HepG2 (cell line): ENCODE results near the gene DLX3. TPM values are rescaled to one million over a fixed set of nuclear protein-coding genes. Genes with fewer than 3 reads are reported as not detected.

Experiments
- ATAC-seq: fragments of 200-7000 bp; cut with Tn5 transposase; 3 replicates; pipeline ENCODE4 v1.9.1; 2020; ENCODE audit warnings: mild to moderate bottlenecking, moderate library complexity
- BruUV-seq: library from RNA; stranded (reverse); fragments of 400-500 nt; replicated peaks from 2 replicates; lab custom pipeline; 2021; lab: Mats Ljungman, UMichigan
- CTCF ChIA-PET: fragments of 300-600 bp; formaldehyde crosslinking; extraction: SDS; loops from one replicate; lab custom pipeline; 2021; ENCODE audit warnings: low total read pairs, inconsistent platforms, low intra/inter-chr PET ratio; lab: Yijun Ruan, JAX
- POLR2A ChIA-PET: fragments of 350-600 bp; sonication (Branson Sonifier 250); formaldehyde crosslinking; loops from one replicate; lab custom pipeline; 2020; ENCODE audit warnings: antibody characterized with exemption, inconsistent platforms; lab: Yijun Ruan, JAX
- DNase-seq: peaks from one replicate; pipeline ENCODE4 v3.0.0-alpha.2; 2015; ENCODE audit warnings: low spot score
- FAIRE-seq: peaks from 3 replicates; lab custom pipeline; 2011; peaks lifted over from hg19 to GRCh38; lab: Jason Lieb, UNC
- H2AFZ ChIP-seq: one replicate; pipeline ENCODE4 v1.6.1; 2011; ENCODE audit warnings: low read length, inconsistent platforms
- H3K27ac ChIP-seq: fragments of 300-600 bp; 3 replicates; pipeline ENCODE4 v1.8.0; 2011; ENCODE audit warnings: mixed run types, mild to moderate bottlenecking, mixed read lengths, low read length, inconsistent platforms; ENCODE audit not compliant: insufficient read depth; ENCODE audit errors: extremely low read length
- H3K27me3 ChIP-seq, 2 experiments: fragments of 200-600 bp in 1 of 2; 2 replicates in 1 of 2; 3 replicates in 1 of 2; pipeline versions ENCODE4 v1.6.0 to v1.8.0; 2011; ENCODE audit warnings: low read length in 2 of 2, mild to moderate bottlenecking in 2 of 2, moderate library complexity in 2 of 2, inconsistent platforms in 1 of 2; ENCODE audit not compliant: insufficient read depth in 2 of 2, control insufficient read depth in 1 of 2
- H3K36me3 ChIP-seq, 2 experiments: fragments of 200-600 bp in 1 of 2; replicated peaks in 1 of 2; 2 replicates in 1 of 2; 3 replicates in 1 of 2; pipeline versions ENCODE4 v1.5.1 to v1.8.0; 2011; ENCODE audit warnings: low read length in 2 of 2, inconsistent platforms in 1 of 2; ENCODE audit not compliant: insufficient read depth in 2 of 2, control insufficient read depth in 1 of 2
- H3K4me1 ChIP-seq: 2 replicates; pipeline ENCODE4 v1.5.1; 2012; ENCODE audit warnings: low read length, inconsistent platforms; ENCODE audit not compliant: insufficient read depth
- H3K4me2 ChIP-seq: 2 replicates; pipeline ENCODE4 v1.6.0; 2011; ENCODE audit warnings: low read depth, low read length, inconsistent platforms
- H3K4me3 ChIP-seq, 3 experiments: fragments of 200-600 bp in 1 of 3; sonication (generic), shearing (Covaris generic) in 1 of 3; replicated peaks in 1 of 3; 2 replicates each; pipeline ENCODE4 v1.5.1; 2011 to 2016; ENCODE audit warnings: low read length in 3 of 3, inconsistent platforms in 2 of 3, low read depth in 2 of 3, mild to moderate bottlenecking in 2 of 3, control low read depth in 1 of 3, mixed read lengths in 1 of 3; ENCODE audit not compliant: insufficient read depth in 1 of 3
- H3K79me2 ChIP-seq: one replicate; pipeline ENCODE4 v1.6.1; 2011; ENCODE audit warnings: low read length, inconsistent platforms; ENCODE audit not compliant: insufficient read depth
- H3K9ac ChIP-seq: 2 replicates; pipeline ENCODE4 v1.6.0; 2011; ENCODE audit warnings: mild to moderate bottlenecking, low read depth, low read length, inconsistent platforms; ENCODE audit not compliant: insufficient read depth
- H3K9me3 ChIP-seq: 2 replicates; pipeline ENCODE4 v1.5.1; 2012; ENCODE audit warnings: mild to moderate bottlenecking, low read length
- H4K20me1 ChIP-seq: 2 replicates; pipeline ENCODE4 v1.6.0; 2011; ENCODE audit warnings: inconsistent platforms, mild to moderate bottlenecking, low read length, moderate library complexity; ENCODE audit not compliant: insufficient read depth
- EZH2 ChIP-seq: conservative IDR thresholded peaks from 2 replicates; pipeline ENCODE4 v1.6.1; 2012; ENCODE audit warnings: mild to moderate bottlenecking, low read depth, low read length, moderate library complexity
- GABPB1 ChIP-seq: IDR thresholded peaks from 2 replicates; pipeline ENCODE4 v1.6.1; 2016; ENCODE audit warnings: mild to moderate bottlenecking, missing genetic modification reagents, moderate library complexity, missing compliant biosample characterization
- MTF2 ChIP-seq: sonication (generic); formaldehyde crosslinking; IDR thresholded peaks from 2 replicates; pipeline ENCODE4 v1.5.0; 2020; ENCODE audit warnings: missing genetic modification reagents, borderline replicate concordance
- SPEN ChIP-seq: sonication (generic); formaldehyde crosslinking; IDR thresholded peaks from 2 replicates; pipeline ENCODE4 v1.5.1; 2020; ENCODE audit warnings: low read depth, mild to moderate bottlenecking, missing genetic modification reagents
- YEATS4 ChIP-seq: sonication (generic); formaldehyde crosslinking; IDR thresholded peaks from 2 replicates; pipeline ENCODE4 v1.4.0; 2020; ENCODE audit warnings: missing genetic modification reagents, borderline replicate concordance
- ZNF121 ChIP-seq: sonication (generic); formaldehyde crosslinking; IDR thresholded peaks from 2 replicates; pipeline ENCODE4 v1.5.0; 2020; ENCODE audit warnings: mild to moderate bottlenecking, missing genetic modification reagents
- WGBS: methylation state at CpG from one replicate; pipeline ENCODE4 v1.1.6; 2017; ENCODE audit warnings: low lambda C conversion rate; 5-methylcytosine and 5-hydroxymethylcytosine counted together
- in situ Hi-C: cut with HindIII; loops from 2 replicates; pipeline ENCODE4 v1.10.0; 2017; ENCODE audit warnings: low pct_unique_long_range_greater_than_20kb; ENCODE audit not compliant: extremely low pct_ligation_motif_present
- intact Hi-C: fragments of 100-400 bp; cut with micrococcal nuclease; formaldehyde crosslinking; loops from one replicate; pipeline ENCODE4 v1.10.0; 2022; ENCODE audit not compliant: unreplicated experiment
- polyA plus RNA-seq, 8 experiments: library from polyadenylated mRNA; depleted of rRNA in 3 of 8; stranded (reverse) in 7 of 8; unstranded in 1 of 8; fragments of >200 nt; fragmentation: Illumina TruSeq in 4 of 8; extraction: Trizol in 4 of 8; gene quantifications; 2 replicates each; pipeline versions ENCODE4 v1.2.1 to v1.2.3, GENCODE V29; 2011 to 2016; ENCODE audit warnings: low read depth in 4 of 8, missing spikeins in 1 of 8, mixed read lengths in 1 of 8; ENCODE audit not compliant: insufficient read depth in 1 of 8
- total RNA-seq, 5 experiments: library from RNA; depleted of rRNA; stranded (reverse); fragments of >200 nt; fragmentation: Illumina TruSeq; extraction: Trizol; gene quantifications; 2 replicates each; pipeline ENCODE4 v1.2.3, GENCODE V29; 2016; ENCODE audit warnings: low read depth in 1 of 5
- TF ChIP-seq, protein P1 (sequence below): sonication (generic); formaldehyde crosslinking; IDR thresholded peaks from 2 replicates; pipeline ENCODE4 v1.4.0; 2020; ENCODE audit warnings: mild to moderate bottlenecking, missing genetic modification reagents, borderline replicate concordance
- TF ChIP-seq, protein P2 (sequence below): sonication (generic); formaldehyde crosslinking; IDR thresholded peaks from 2 replicates; pipeline ENCODE4 v1.4.0; 2020; ENCODE audit warnings: missing genetic modification reagents
- TF ChIP-seq, protein P3 (sequence below): sonication (generic); formaldehyde crosslinking; IDR thresholded peaks from 2 replicates; pipeline ENCODE4 v1.5.1; 2020; ENCODE audit warnings: missing genetic modification reagents, mild to moderate bottlenecking, borderline replicate concordance

The DLX3 gene
- total and polyA plus RNA-seq, 2 of the 13 experiments (the other 11 are each of a cell fraction or from before 2014, with no cell fraction given) = 0.03 TPM; not detected in 1

DNA sequence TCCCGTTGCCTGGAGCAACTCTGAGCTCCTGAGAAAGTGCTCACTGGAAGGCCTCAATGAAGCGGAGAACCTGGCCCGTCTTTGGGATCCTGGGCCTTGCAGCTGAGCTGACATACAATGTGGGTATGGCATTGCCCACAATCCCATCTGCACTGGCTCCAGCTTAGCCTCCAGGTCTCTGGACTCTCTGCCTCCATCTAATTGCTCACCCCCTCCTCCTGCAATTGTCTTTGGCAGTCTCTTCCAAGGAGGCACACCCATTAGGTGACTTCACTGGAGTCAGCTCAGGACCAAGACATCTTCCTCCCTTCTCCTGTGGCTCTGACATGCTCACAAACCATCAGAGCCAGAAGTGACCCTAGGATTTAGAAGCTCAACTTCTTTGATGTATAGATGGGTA lies 24.5 kb downstream of the DLX3 start (continued):
- TF ChIP-seq, protein P1, sequence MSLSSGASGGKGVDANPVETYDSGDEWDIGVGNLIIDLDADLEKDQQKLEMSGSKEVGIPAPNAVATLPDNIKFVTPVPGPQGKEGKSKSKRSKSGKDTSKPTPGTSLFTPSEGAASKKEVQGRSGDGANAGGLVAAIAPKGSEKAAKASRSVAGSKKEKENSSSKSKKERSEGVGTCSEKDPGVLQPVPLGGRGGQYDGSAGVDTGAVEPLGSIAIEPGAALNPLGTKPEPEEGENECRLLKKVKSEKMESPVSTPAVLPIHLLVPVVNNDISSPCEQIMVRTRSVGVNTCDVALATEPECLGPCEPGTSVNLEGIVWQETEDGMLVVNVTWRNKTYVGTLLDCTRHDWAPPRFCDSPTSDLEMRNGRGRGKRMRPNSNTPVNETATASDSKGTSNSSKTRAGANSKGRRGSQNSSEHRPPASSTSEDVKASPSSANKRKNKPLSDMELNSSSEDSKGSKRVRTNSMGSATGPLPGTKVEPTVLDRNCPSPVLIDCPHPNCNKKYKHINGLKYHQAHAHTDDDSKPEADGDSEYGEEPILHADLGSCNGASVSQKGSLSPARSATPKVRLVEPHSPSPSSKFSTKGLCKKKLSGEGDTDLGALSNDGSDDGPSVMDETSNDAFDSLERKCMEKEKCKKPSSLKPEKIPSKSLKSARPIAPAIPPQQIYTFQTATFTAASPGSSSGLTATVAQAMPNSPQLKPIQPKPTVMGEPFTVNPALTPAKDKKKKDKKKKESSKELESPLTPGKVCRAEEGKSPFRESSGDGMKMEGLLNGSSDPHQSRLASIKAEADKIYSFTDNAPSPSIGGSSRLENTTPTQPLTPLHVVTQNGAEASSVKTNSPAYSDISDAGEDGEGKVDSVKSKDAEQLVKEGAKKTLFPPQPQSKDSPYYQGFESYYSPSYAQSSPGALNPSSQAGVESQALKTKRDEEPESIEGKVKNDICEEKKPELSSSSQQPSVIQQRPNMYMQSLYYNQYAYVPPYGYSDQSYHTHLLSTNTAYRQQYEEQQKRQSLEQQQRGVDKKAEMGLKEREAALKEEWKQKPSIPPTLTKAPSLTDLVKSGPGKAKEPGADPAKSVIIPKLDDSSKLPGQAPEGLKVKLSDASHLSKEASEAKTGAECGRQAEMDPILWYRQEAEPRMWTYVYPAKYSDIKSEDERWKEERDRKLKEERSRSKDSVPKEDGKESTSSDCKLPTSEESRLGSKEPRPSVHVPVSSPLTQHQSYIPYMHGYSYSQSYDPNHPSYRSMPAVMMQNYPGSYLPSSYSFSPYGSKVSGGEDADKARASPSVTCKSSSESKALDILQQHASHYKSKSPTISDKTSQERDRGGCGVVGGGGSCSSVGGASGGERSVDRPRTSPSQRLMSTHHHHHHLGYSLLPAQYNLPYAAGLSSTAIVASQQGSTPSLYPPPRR = no peak
- TF ChIP-seq SPEN (no peak), MTF2 (0 out of 2 replicates have a peak, but pooled peaks have one; percentile 43), YEATS4 (CRISPR knock-in tag) (no peak)
- TF ChIP-seq, all 625 proteins: peak for 2

DNA sequence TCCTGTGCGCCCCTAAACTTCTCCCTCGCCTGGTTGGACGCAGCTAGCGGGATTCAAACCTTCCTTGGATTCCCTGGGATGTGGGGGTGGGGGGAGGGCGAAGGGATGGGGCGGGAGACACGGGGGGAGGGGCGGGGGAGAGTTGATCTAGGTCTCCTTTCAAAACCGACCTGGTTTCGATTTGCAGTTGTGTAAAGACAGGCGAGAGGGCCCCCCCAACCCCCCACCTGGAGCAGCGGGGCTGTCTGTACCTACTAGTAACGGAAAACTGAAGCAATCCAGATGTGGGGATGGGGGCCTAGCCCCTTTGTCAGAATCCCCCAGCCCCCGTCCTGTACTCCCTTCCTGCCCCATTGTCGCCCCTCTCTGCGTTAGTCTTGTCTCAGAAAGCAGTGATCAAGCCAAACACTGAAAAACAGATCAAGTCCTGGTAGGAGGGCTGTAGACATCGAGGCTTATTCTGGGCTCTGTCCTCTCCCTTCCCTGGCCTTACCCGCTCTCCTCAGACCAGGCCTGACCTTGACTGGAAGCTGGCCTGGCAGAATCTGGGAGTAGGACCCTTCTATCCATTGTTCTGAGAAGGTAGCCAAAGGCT lies 25.1 kb downstream of the DLX3 start:
- peaks cover 47% of the 10 kb centered on the region for H3K4me1 ChIP-seq
- H3K79me2 ChIP-seq = no peaks in the 10 kb centered on the region
- no peaks in the 10 kb centered on the region for H3K36me3 ChIP-seq
- ChIA-PET CTCF (no interaction called here), POLR2A (no interaction called here)
- BruUV-seq = no TSS peak
- H3K27me3 ChIP-seq = peaks cover 42 to 96% of the 10 kb centered on the region in 2 experiments
- intact Hi-C loops (no loop called here), in situ Hi-C loops (no loop called here)
- WGBS = 32% methylated on average over 18 of the region's 18 CpGs
- DNase-seq (no peak), FAIRE-seq (no peak), ATAC-seq (no peak)
- peak overlapping the region in 2 of 3 experiments; percentile 54 to 80; a peak in 3 of 6 replicates for H3K4me3 ChIP-seq
- no peak overlapping the region for H3K27ac ChIP-seq
- no peak overlapping the region for H2AFZ ChIP-seq
- H3K9me3 ChIP-seq = no peaks in the 10 kb centered on the region
- H3K9ac ChIP-seq = no peak overlapping the region
- H4K20me1 ChIP-seq = peaks cover 4% of the 10 kb centered on the region; the same call in 1 of the 2 replicates
- TF ChIP-seq, protein P2, sequence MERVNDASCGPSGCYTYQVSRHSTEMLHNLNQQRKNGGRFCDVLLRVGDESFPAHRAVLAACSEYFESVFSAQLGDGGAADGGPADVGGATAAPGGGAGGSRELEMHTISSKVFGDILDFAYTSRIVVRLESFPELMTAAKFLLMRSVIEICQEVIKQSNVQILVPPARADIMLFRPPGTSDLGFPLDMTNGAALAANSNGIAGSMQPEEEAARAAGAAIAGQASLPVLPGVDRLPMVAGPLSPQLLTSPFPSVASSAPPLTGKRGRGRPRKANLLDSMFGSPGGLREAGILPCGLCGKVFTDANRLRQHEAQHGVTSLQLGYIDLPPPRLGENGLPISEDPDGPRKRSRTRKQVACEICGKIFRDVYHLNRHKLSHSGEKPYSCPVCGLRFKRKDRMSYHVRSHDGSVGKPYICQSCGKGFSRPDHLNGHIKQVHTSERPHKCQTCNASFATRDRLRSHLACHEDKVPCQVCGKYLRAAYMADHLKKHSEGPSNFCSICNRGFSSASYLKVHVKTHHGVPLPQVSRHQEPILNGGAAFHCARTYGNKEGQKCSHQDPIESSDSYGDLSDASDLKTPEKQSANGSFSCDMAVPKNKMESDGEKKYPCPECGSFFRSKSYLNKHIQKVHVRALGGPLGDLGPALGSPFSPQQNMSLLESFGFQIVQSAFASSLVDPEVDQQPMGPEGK (CRISPR knock-in tag) = 0 out of 2 replicates have a peak, but pooled peaks have one; percentile 20
- TF ChIP-seq GABPB1 (CRISPR knock-in tag) (0 out of 2 replicates have a peak, but pooled peaks have one; percentile 4), EZH2 (0 out of 2 replicates have a peak, but pooled peaks have one; percentile 13), ZNF121 (CRISPR knock-in tag) (no peak)
- TF ChIP-seq, protein P3, sequence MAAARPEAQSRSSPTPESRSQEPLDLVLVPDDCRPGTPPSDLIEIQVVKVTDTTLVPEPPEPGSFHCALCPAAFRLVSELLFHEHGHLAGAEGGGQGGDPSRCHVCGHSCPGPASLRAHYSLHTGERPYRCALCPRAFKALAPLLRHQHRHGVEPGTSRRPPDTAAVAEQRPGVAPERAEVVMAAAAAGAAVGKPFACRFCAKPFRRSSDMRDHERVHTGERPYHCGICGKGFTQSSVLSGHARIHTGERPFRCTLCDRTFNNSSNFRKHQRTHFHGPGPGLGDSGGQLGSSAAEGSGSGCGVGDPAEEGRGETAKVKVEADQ = no peak
- H3K4me2 ChIP-seq = peak overlapping the region; percentile 97
